HG03439 (cell line): Measurements from ENCODE around the gene SHB.
A peak's percentile ranks its signal among the peaks of the same experiment; 100 is the strongest.

Source experiments
- ATAC-seq: cut with Tn5 transposase; IDR thresholded peaks from one replicate; pipeline ENCODE4 v1.9.1; 2021; ENCODE audit warnings: mild to moderate bottlenecking, moderate library complexity; ENCODE audit not compliant: unreplicated experiment

The SHB gene

DNA sequence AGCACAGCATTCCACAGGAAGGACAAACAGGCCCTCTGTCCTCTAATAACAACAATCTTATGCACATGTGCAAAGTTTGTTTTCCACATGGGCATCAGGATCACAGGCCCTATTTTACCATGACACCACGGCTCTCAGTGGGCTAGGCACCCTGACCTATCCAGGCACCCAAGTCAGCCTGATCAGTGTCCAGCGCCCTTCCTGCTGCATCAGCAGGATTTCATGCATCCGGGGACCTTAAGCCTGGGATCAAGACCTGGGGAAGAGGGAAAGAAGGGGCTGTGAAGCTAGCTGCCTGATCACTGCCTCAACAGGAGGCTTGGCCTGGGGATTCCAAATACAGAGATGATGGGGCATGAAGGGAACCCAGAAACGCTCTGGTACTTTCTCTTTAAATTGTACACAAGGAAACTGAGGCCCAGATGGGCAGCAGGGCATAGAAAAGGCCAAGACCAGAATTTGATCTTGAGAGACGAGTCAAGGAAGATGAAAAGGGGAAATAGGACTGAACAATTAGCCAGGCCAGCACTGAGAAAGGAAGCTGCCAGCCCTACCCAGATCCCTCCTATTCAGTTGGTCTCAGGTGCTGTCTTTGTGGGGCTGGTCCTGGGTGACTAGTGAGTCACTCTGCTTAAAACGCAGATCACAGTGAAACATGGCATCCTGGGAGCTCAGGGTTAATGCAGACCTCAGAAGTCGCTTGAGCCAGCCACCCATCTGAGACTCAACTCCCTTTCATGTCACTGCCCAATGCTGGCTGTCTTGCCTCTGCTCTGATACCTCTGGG lies 57.9 kb downstream of the SHB start:
- no peak for ATAC-seq

GRCh38 chr9:38009990-38010389 lies 59.0 kb downstream of the SHB start:
- no peak for ATAC-seq

- ATAC-seq = no peak
Measured at GRCh38 chr9:38009035-38009501, 60.0 kb downstream of the SHB start.

DNA sequence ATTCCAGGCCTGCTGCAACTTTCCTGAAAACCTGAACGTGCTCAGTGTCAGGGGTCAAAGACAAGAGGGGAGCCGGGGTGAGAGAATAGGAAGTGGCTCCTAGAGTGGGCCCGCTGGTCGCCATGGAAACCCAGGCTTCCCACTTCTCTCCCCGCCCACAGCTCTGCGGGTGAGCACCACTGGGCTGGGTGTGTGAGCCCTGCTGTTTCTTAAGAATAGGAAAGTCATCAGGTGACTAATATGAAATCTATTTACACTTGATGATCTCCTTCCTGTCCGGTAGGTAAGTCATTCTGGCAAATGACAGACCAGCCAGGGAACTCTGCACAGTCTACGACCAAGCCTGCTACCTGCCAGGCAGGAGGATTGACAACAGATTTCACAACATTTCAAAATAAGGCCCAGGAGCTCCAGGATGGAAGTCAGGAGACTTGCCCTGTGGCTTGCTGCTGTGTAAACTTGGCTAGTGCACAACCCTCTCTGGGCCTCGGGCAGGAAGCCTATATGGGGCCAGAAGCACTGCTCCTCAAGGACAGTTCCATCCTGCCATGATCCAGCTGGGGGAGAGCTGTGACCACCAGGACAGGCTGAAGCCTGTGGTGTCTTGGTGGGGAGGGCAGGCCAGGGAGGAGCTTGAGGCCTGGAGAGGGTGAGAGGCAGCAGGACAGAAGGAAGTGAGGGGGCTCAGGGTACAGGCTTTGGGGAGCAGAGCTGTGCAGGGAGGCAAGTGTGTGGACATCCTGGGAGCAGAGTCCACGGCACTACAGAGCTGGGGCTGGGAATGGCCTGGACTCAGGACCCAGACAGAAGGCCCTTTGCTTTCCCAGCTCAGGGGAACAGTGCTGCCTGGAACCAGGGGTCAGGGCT lies 60.6 kb downstream of the SHB start:
- ATAC-seq = peak; percentile 46

DNA sequence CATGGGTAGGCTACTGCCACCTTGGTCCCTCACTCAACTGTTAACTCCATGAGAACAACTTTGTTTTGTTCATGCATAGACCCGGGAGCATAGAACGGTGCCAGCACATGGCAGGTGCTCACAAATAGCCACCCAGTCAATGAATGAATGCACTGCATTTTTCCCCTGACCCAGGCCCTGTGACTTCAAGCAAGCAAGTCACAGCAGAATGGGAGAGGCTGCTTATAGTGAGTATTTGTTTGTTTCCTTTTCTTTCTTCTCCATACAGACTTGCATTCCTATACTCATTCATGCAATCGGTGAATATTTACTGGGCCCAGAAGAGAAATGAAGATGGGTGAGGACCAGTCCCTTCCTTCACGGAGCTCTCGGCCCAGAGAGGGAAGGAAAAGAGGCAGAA lies 62.0 kb downstream of the SHB start:
- ATAC-seq = no peak

- no peak for ATAC-seq
Measured at GRCh38 chr9:38006163-38006562, 62.9 kb downstream of the SHB start.

DNA sequence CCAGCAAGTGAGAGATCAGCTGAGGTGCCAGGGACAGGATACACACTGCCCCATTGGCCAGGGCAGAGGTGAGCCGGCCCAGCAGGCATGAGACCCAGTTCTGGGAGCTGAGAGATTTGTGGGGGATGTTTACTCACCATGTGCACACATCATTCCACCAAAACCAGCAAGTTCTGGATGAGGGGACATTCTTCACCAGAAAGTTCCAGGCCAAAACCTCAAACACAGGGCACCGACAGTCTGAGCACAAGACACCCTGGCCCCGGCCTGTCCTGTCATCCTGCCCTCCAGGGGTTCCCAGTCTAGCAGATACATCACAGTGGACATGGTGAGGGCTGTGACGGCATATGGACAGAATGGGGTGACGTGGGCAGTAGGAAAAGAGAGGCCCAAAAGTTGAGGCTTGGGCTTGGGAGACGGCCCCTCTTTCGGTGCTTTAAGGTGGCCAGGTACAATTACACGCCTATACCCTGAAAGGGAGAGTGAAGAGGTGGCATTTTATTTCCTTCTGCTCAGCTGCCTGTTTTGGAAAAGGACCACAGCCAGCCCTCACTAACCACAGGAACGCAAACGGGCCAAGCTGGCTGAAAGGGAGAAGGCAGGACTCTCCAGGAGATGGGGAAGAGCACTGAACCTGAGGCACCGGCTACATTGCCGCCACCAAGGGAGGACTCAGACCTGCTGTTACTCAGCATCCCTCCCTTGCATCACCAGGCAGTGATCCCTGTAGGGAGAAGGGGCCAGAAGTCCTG lies 64.0 kb downstream of the SHB start:
- no peak for ATAC-seq

GRCh38 chr9:38003946-38004808 lies 64.8 kb downstream of the SHB start:
- no peak for ATAC-seq

GRCh38 chr9:38003230-38003629 lies 65.8 kb downstream of the SHB start:
- no peak for ATAC-seq

DNA sequence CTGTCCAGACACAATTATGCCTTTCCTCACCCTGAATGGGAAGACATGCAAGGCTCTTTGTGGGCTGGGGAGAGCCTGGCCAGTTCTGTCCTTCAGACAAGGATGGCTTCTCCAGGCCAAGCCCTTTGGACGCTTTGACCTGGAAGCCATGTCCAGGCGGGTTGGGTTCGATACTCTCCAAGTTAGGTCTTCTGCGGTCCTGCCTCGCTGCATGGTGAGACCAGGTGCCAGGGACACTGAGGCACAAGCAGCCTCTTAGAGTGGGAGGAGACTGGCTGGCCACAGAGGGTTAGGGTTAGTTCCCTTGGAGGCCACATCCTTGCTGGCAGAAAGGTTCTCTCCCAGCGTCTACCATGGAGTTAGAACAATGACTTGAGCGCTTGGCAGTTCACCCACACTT lies 67.6 kb downstream of the SHB start:
- no peak for ATAC-seq

DNA sequence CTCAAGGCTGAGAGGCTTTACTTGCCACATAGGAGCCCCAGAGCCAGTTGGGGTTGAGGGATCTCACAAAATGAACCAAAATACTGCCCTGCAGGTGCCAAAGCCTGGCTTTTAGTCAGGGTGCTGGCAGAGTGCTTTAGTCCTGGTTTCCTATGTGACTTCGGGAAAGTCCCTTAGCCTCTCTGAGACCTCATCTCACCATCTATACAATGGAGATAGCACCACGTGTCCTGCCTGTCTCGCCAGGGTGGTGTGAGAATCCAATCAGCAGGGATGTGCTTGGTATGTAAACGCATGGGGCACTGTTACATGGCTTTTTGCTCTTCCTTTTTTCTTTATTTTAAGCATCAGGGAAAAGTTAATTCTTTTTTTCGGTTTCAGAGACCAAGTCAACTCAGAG lies 68.3 kb downstream of the SHB start:
- ATAC-seq = no peak

DNA sequence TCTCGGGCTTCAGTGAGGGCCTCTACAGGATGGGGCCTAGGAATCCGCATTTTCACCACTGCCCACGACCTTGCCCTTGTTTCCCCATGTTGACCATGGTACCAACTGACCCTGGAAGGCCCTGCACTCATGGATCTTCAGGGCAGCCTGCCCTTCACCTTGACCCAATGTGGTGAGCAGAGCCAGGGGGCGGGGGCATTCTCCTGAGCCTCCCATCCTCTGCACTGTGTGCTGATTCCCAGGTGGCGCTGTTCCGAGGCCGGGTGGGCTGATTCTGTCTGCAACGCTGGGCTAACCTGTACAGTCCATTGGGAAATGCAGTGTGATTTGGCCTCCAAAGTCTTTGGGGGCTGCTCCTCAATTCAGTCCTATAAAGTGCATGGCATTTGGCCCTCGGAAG lies 68.7 kb downstream of the SHB start:
- ATAC-seq = no peak

DNA sequence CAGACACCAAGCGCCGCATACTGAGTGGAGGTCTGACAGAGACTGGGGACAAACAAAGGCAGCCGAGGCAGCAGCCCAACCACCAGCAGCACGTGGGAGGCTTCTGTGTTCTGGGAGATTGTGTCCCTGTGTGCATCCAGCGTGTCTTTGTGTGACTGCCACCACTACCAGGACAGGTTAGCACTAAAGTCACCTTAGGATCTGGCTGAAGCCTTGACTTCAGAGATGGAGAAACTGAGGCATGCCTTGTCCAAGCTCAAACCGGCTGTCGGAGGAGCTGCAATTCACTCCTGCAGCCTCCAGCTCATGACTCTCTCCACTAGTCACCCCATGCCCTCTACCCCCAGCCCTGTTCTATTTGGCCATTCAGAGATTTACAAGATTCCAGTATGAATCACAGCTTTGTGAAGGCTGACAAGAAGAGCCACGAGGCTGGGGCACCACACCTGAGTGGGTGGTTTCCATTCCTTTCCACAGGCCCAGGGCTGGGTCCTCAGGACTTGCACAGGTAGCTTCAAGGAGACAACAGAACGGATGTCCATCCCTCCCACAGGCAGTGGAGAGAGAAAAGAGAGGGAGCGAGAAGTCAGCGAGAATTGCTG lies 69.3 kb downstream of the SHB start:
- ATAC-seq = no peak

GRCh38 chr9:37998881-37999587 lies 70.0 kb downstream of the SHB start:
- no peak for ATAC-seq

DNA sequence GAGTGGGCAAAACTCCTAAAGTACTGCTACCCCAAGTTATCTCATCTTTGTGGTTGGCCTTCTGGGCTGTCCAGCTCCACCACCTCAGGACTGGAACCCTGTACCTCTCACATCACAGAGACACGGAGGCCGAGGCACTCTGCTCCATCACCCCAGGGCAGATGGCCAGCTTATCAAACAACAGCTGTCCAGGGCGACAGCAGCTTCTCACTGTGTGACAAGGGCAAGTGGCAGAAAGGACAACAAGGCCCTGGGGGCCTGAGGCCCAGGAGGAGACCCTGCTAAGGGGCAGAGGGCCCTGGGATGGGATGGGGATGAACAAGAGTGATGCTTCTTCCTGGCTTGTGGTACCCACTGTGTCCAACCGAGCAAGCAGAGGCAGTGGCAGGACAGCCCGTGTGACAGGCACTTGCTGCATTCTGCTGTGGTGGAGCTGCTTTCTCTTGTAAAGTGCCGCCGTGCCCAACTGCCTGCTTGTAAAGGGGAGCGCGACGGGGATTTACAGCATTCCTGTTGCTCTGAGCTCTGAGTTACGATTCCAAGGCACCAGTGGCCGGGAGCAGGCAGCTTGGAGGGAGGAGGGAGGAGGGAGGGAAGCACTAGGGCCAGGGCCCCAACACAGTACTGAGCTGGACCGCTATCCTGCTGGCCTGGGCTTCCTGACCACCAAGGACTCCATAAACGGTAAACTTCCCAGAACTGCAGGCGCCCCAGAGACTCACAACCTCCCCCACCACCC lies 71.2 kb downstream of the SHB start:
- no peak for ATAC-seq

DNA sequence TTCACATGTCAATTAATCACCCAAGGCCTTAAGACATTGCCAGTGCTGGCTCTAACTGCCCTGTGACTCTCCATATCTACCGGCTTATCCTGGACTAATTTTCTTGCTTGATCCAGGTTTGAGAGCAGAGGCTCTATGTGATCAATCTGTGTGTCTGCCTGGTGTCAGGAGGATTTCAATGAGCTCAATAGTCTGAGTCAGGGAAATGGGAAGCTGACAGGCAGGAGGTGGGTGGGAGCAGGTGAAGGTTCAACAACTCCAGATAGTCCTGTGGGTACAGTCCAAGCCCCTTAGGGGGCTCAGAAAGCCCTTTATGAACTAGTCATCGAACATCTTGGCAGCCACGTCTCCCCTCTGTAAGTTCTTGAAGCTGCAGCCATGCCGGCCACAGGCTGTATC lies 72.2 kb downstream of the SHB start:
- no peak for ATAC-seq

- ATAC-seq = no peak
Measured at GRCh38 chr9:37995961-37996818, 72.8 kb downstream of the SHB start.

DNA sequence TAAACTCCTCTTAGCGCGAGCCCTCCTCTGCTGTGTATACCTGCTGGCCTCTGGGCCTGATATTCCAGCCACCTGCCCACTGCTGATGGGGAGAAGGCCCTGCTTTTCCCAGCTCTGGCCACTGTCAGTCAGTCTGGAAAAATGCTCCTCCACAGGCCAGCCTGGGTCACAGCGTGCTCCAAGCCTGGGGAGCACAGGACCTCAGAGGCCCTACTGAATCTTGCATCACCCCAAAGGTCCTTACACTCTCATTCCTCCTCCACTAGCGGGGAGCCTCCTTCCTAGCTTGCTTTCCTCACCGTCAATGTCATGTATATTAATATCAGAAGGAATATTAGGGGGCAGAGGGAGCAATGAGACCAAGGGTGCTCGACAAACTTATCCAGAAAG lies 73.7 kb downstream of the SHB start:
- no peak for ATAC-seq
